HAP-1 (cell line): ENCODE results near the gene BBC3.

Source experiments
- DNase-seq, 2 experiments: peaks; one replicate each; pipeline ENCODE4 v3.0.0-alpha.2; 2016 to 2020; ENCODE audit warnings: low spot score in 2 of 2
- H3K27me3 ChIP-seq: fragments of 250-450 bp; sonication (Bioruptor Pico); 2 replicates; pipeline ENCODE4 v1.5.1; 2020; ENCODE audit warnings: low read depth, mild to moderate bottlenecking, moderate library complexity
- H3K36me3 ChIP-seq: fragments of 250-450 bp; sonication (Bioruptor Pico); replicated peaks from 2 replicates; pipeline ENCODE4 v1.5.1; 2020; ENCODE audit warnings: mild to moderate bottlenecking
- H3K4me1 ChIP-seq: fragments of 250-450 bp; sonication (Bioruptor Pico); 2 replicates; pipeline ENCODE4 v1.5.1; 2020; ENCODE audit warnings: mild to moderate bottlenecking
- H3K4me3 ChIP-seq: fragments of 250-450 bp; sonication (Bioruptor Pico); 2 replicates; pipeline ENCODE4 v1.5.1; 2020; ENCODE audit warnings: mild to moderate bottlenecking, moderate library complexity
- H3K9me3 ChIP-seq: fragments of 250-450 bp; sonication (Bioruptor Pico); 2 replicates; pipeline ENCODE4 v1.5.1; 2020; ENCODE audit warnings: mild to moderate bottlenecking, moderate library complexity
- in situ Hi-C: fragments of 300-500 bp; cut with MboI; formaldehyde crosslinking; loops from 3 replicates; pipeline ENCODE4 v1.14.3; 2020; ENCODE audit warnings: low sequenced_read_pairs, inconsistent platforms, mixed read lengths

Gene BBC3

GRCh38 chr19:47231215-47232054 lies 436 bp upstream of the BBC3 start:
- in situ Hi-C loops = no loop called here
- Histone ChIP-seq H3K9me3 (no peaks in the 10 kb centered on the region), H3K4me1 (peaks cover 23% of the 10 kb centered on the region), H3K36me3 (no peaks in the 10 kb centered on the region), H3K27me3 (no peaks in the 10 kb centered on the region), H3K4me3 (peak overlapping the region; percentile 23)
- peak; percentile 67 to 94 for DNase-seq

- peak in 1 of 2 experiments; percentile 79 for DNase-seq
- no peaks in the 10 kb centered on the region for H3K27me3 ChIP-seq
- in situ Hi-C loops = no loop called here
- H3K4me1 ChIP-seq = peaks cover 30% of the 10 kb centered on the region
- peaks cover 5% of the 10 kb centered on the region for H3K36me3 ChIP-seq
- no peaks in the 10 kb centered on the region for H3K9me3 ChIP-seq
- H3K4me3 ChIP-seq = peak overlapping the region; percentile 83
These were observed 712 bp downstream of the BBC3 start for GRCh38 chr19:47230054-47230920.

- Histone ChIP-seq H3K27me3 (no peaks in the 10 kb centered on the region), H3K36me3 (peaks cover 5% of the 10 kb centered on the region), H3K9me3 (no peaks in the 10 kb centered on the region; the same call in 1 of the 2 replicates), H3K4me3 (peak overlapping the region; percentile 83), H3K4me1 (peaks cover 30% of the 10 kb centered on the region)
- peak in 1 of 2 experiments; percentile 42 for DNase-seq
- in situ Hi-C loops = no loop called here
These were observed 1.3 kb downstream of the BBC3 start for GRCh38 chr19:47229676-47230053.

- peak in 1 of 2 experiments; percentile 47 for DNase-seq
These were observed 1.9 kb downstream of the BBC3 start for GRCh38 chr19:47228937-47229675.

GRCh38 chr19:47228168-47228936 lies 2.6 kb downstream of the BBC3 start:
- in situ Hi-C loops = no loop called here
- DNase-seq = peak in 1 of 2 experiments; percentile 73
- H3K9me3 ChIP-seq = no peaks in the 10 kb centered on the region; the same call in 1 of the 2 replicates
- peak overlapping the region; percentile 83 for H3K4me3 ChIP-seq
- no peaks in the 10 kb centered on the region for H3K27me3 ChIP-seq
- H3K4me1 ChIP-seq = peaks cover 30% of the 10 kb centered on the region
- H3K36me3 ChIP-seq = peaks cover 5% of the 10 kb centered on the region

More at GRCh38 chr19:47228937-47229675, 1.9 kb downstream of the BBC3 start:
- Histone ChIP-seq H3K4me1 (peaks cover 30% of the 10 kb centered on the region), H3K4me3 (peak overlapping the region; percentile 83), H3K27me3 (no peaks in the 10 kb centered on the region), H3K9me3 (no peaks in the 10 kb centered on the region; the same call in 1 of the 2 replicates), H3K36me3 (peaks cover 5% of the 10 kb centered on the region)
- in situ Hi-C loops = no loop called here

GRCh38 chr19:47227352-47228167 lies 3.4 kb downstream of the BBC3 start:
- Histone ChIP-seq H3K27me3 (no peaks in the 10 kb centered on the region), H3K9me3 (no peaks in the 10 kb centered on the region; the same call in 1 of the 2 replicates), H3K4me3 (peak overlapping the region; percentile 83), H3K4me1 (peaks cover 30% of the 10 kb centered on the region), H3K36me3 (peaks cover 5% of the 10 kb centered on the region)
- peak; percentile 96 to 98 for DNase-seq
- in situ Hi-C loops = no loop called here

GRCh38 chr19:47226426-47227351 lies 4.3 kb downstream of the BBC3 start:
- Histone ChIP-seq H3K4me1 (peaks cover 29% of the 10 kb centered on the region), H3K27me3 (no peaks in the 10 kb centered on the region), H3K4me3 (peak overlapping the region; percentile 83), H3K9me3 (no peaks in the 10 kb centered on the region; the same call in 1 of the 2 replicates), H3K36me3 (peaks cover 5% of the 10 kb centered on the region)
- in situ Hi-C loops = no loop called here
- peak in 1 of 2 experiments; percentile 80 for DNase-seq

GRCh38 chr19:47225746-47226425 lies 5.1 kb downstream of the BBC3 start:
- no peaks in the 10 kb centered on the region; the same call in 1 of the 2 replicates for H3K9me3 ChIP-seq
- peaks cover 5% of the 10 kb centered on the region for H3K36me3 ChIP-seq
- H3K4me1 ChIP-seq = peaks cover 25% of the 10 kb centered on the region
- DNase-seq = peak; percentile 82 to 90
- in situ Hi-C loops = no loop called here
- peak overlapping the region; percentile 83 for H3K4me3 ChIP-seq
- H3K27me3 ChIP-seq = no peaks in the 10 kb centered on the region

GRCh38 chr19:47221890-47222289 lies 9.1 kb downstream of the BBC3 start:
- in situ Hi-C loops = no loop called here
- peaks cover 12% of the 10 kb centered on the region for H3K4me1 ChIP-seq
- H3K4me3 ChIP-seq = no peak overlapping the region
- DNase-seq = no peak
- H3K36me3 ChIP-seq = peaks cover 5% of the 10 kb centered on the region
- H3K27me3 ChIP-seq = no peaks in the 10 kb centered on the region
- H3K9me3 ChIP-seq = no peaks in the 10 kb centered on the region; the same call in 1 of the 2 replicates

GRCh38 chr19:47221080-47221841 lies 9.7 kb downstream of the BBC3 start:
- in situ Hi-C loops = no loop called here
- no peak for DNase-seq
- H3K4me1 ChIP-seq = peaks cover 6% of the 10 kb centered on the region
- H3K27me3 ChIP-seq = no peaks in the 10 kb centered on the region
- no peaks in the 10 kb centered on the region; the same call in 1 of the 2 replicates for H3K9me3 ChIP-seq
- H3K36me3 ChIP-seq = peaks cover 5% of the 10 kb centered on the region
- no peak overlapping the region for H3K4me3 ChIP-seq
